A673 (cell line): ENCODE measurements around the gene RHOBTB1. TPM values are rescaled to one million over a fixed set of nuclear protein-coding genes. Genes with fewer than 3 reads are reported as not detected.

ENCODE experiments used
- BruUV-seq: library from RNA; stranded (reverse); fragments of 400-500 nt; replicated peaks from 2 replicates; lab custom pipeline; 2021; lab: Mats Ljungman, UMichigan
- CTCF ChIA-PET: fragments of 300-600 bp; sonication (Branson Sonifier 250); formaldehyde crosslinking; loops from one replicate; lab custom pipeline; 2022; ENCODE audit warnings: antibody characterized with exemption; lab: Charles Lee
- POLR2A ChIA-PET: fragments of 300-600 bp; sonication (Branson Sonifier 250); formaldehyde crosslinking; loops from one replicate; lab custom pipeline; 2022; ENCODE audit warnings: antibody characterized with exemption; ENCODE audit not compliant: low non-redundant PET; lab: Charles Lee
- DNase-seq: peaks from one replicate; pipeline ENCODE4 v3.0.0-alpha.2; 2015; ENCODE audit warnings: low spot score
- H3K27ac ChIP-seq: fragments of 200-600 bp; sonication (generic); 2 replicates; pipeline ENCODE4 v1.5.1; 2016; ENCODE audit warnings: mixed run types, low read depth, mild to moderate bottlenecking, mixed read lengths, antibody characterized with exemption, low read length; ENCODE audit not compliant: poor library complexity, severe bottlenecking
- H3K27me3 ChIP-seq: fragments of 200-600 bp; sonication (generic); replicated peaks from 2 replicates; pipeline ENCODE4 v1.6.1; 2017; ENCODE audit warnings: mixed run types, low read depth, mild to moderate bottlenecking, mixed read lengths, antibody characterized with exemption, low read length; ENCODE audit not compliant: insufficient read depth, poor library complexity
- H3K36me3 ChIP-seq: fragments of 200-600 bp; sonication (generic); 2 replicates; pipeline ENCODE4 v1.6.1; 2016; ENCODE audit warnings: mixed run types, mild to moderate bottlenecking, mixed read lengths, antibody characterized with exemption, low read length; ENCODE audit not compliant: insufficient read depth, poor library complexity, severe bottlenecking
- H3K4me1 ChIP-seq: fragments of 200-600 bp; sonication (generic); 2 replicates; pipeline ENCODE4 v1.6.1; 2017; ENCODE audit warnings: mixed run types, mild to moderate bottlenecking, mixed read lengths, antibody characterized with exemption, low read length; ENCODE audit not compliant: insufficient read depth, poor library complexity, severe bottlenecking
- H3K4me3 ChIP-seq: fragments of 200-600 bp; sonication (generic); 2 replicates; pipeline ENCODE4 v1.5.1; 2016; ENCODE audit warnings: low read depth, mixed run types, mild to moderate bottlenecking, mixed read lengths, low read length; ENCODE audit not compliant: poor library complexity, severe bottlenecking
- H3K9me3 ChIP-seq: fragments of 200-600 bp; sonication (generic); 2 replicates; pipeline ENCODE4 v1.6.1; 2016; ENCODE audit warnings: mixed run types, low read depth, mild to moderate bottlenecking, mixed read lengths, antibody characterized with exemption, low read length; ENCODE audit not compliant: poor library complexity, severe bottlenecking
- CTCF ChIP-seq: fragments of 300-800, 200-600 bp; sonication (generic); conservative IDR thresholded peaks from 2 replicates; pipeline ENCODE4 v1.5.1; 2017; ENCODE audit warnings: low read depth, mild to moderate bottlenecking, antibody characterized with exemption, low read length, moderate library complexity, mixed read lengths
- EZH2 ChIP-seq: fragments of 200-600 bp; sonication (generic); IDR thresholded peaks from 2 replicates; pipeline ENCODE4 v1.6.1; 2017; ENCODE audit warnings: borderline replicate concordance, low read depth, mild to moderate bottlenecking, mixed read lengths, antibody characterized with exemption, low read length; ENCODE audit not compliant: poor library complexity, severe bottlenecking
- intact Hi-C: fragments of 100-400 bp; cut with micrococcal nuclease; formaldehyde crosslinking; loops from one replicate; pipeline ENCODE4 v1.10.0; 2022; ENCODE audit not compliant: unreplicated experiment
- total RNA-seq: library from RNA; stranded (reverse); gene quantifications from 2 replicates; pipeline ENCODE4 v1.2.3, GENCODE V29; 2021

Gene RHOBTB1
- total RNA-seq, 1 experiment from 2014 or later, result 5.2 TPM

GRCh38 chr10:60896033-60896432 lies 48.0 kb downstream of the RHOBTB1 start:
- no TSS peak for BruUV-seq
- ChIA-PET POLR2A (no interaction called here), CTCF (no interaction called here)
- Histone ChIP-seq H3K9me3 (no peaks in the 10 kb centered on the region), H3K36me3 (no peaks in the 10 kb centered on the region), H3K4me3 (no peak overlapping the region), H3K27ac (no peak overlapping the region), H3K4me1 (peaks cover 9% of the 10 kb centered on the region), H3K27me3 (no peaks in the 10 kb centered on the region)
- DNase-seq, result no peak
- intact Hi-C loops, result no loop called here
- no peak for TF ChIP-seq CTCF

GRCh38 chr10:60894786-60895185 lies 49.2 kb downstream of the RHOBTB1 start:
- Histone ChIP-seq H3K9me3 (no peaks in the 10 kb centered on the region), H3K4me3 (no peak overlapping the region), H3K27me3 (no peaks in the 10 kb centered on the region), H3K4me1 (peaks cover 9% of the 10 kb centered on the region), H3K36me3 (no peaks in the 10 kb centered on the region), H3K27ac (no peak overlapping the region)
- CTCF ChIA-PET, result no interaction called here
- TF ChIP-seq EZH2 (no peak), CTCF (no peak)
- intact Hi-C loops, result no loop called here
- DNase-seq, result no peak
- POLR2A ChIA-PET, result no interaction called here
- no TSS peak for BruUV-seq

GRCh38 chr10:60893231-60893630 lies 50.8 kb downstream of the RHOBTB1 start:
- no peak overlapping the region for H3K4me3 ChIP-seq
- no peak for DNase-seq
- CTCF ChIA-PET, result no interaction called here
- intact Hi-C loops, result no loop called here
- H3K4me1 ChIP-seq, result peaks cover 9% of the 10 kb centered on the region
- no peak for TF ChIP-seq CTCF
- no peaks in the 10 kb centered on the region for H3K9me3 ChIP-seq
- H3K27me3 ChIP-seq, result no peaks in the 10 kb centered on the region
- BruUV-seq, result no TSS peak
- no peaks in the 10 kb centered on the region for H3K36me3 ChIP-seq
- POLR2A ChIA-PET, result no interaction called here
- H3K27ac ChIP-seq, result no peak overlapping the region
